NCI-H2107 treated with DMSO at 0.1 percent for 48 hours (cell line): Measurements from ENCODE around the gene MPDU1.

Source experiments
- DNase-seq: peaks from one replicate; lab custom pipeline; 2025; ENCODE audit not compliant: unreplicated experiment; lab: John Stamatoyannopoulos, UW

The MPDU1 gene

DNA sequence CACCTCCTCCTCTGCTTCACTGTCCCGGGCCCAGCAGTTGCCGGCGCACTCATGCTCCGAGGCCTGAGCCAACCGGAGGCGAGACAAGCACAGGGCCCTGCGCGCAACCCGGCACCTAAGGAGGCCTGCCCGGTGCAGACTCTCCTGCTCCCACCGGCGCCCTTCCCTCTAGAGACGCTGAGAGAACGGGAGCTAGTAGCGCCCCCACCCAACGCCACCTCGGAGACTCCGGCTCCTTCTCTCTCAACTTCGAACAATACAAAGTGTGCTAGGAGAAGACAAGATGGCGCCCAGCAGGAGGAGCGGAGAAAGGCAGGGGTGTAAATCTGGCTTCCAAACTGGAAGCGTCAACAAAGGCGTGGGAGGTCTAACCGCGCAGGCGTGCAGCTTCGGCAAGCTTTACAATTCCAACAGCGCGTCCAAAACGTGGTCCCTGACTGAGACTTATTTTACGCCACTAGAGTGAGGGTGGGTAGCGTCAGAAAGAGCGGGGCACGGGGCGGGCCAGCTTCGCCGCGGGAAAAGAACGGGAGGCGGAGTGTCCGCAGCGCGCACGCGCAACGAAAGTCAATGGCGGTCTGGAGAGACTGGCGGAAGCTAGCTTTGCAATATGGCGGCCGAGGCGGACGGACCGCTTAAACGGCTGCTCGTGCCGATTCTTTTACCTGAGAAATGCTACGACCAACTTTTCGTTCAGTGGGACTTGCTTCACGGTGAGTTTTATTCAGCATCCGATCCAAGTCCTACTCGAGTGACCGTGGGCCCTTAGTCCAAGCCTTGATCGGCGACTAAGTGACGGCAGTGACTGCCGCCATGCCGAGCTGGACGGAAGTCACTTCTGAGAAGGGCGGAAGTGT is at the start of gene MPDU1:
MPDU1 (plus strand) TSS at position 600 of the 857 bp plus-strand sequence; CDS start at position 611, 11 bp downstream.
- peak; percentile 72 for DNase-seq

DNA sequence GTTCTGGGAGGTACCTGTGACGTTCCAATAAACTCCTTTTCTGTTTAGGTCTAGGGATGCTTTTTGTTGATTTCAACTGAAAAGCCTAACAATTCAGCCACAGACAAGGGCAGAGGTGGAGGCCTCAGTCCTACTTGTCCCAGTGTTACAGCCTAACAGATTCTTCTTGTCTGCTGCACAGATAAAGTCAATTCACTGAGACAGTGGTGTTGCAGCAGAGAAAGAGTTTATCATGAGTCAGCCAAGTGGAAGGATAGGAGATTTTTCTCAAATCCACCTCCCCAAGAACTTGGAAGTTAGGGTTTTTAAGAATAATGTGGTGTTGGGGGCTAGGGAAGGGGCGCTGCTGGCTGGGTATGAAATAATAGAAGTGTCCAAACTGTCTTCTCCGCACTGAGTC is 45.6 kb upstream of the MPDU1 start:
- no peak for DNase-seq

DNA sequence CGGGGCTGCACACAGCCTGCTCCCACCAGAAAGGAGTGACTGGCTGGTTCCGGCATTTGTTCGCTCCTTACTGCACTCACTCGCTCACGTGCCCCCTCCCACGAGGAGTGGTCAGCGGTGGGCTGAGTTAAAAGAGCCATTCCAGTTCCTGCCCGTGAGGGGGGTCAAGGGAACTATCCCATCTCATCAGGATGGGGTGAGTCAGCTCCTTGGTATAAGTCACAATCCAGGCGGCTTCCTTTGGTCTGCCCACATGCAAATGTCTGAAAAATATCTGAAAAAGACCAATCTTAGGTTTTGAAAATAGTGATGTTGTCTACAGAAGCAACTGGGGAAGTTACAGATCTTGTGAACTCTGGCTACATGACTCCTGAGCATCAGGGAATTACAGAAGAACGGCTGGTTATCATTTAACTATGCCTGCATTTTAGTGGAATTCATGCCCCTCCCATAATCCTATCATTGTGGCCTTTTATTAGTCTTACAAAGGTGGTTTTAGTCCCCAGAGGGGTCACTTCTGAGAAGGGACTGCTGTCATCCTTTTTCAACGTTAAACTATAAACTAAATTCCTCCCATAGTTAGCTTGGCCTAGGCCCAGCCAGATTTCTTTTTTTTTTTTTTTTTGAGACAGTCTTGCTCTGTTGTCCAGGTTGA is 44.6 kb upstream of the MPDU1 start:
- no peak for DNase-seq

DNA sequence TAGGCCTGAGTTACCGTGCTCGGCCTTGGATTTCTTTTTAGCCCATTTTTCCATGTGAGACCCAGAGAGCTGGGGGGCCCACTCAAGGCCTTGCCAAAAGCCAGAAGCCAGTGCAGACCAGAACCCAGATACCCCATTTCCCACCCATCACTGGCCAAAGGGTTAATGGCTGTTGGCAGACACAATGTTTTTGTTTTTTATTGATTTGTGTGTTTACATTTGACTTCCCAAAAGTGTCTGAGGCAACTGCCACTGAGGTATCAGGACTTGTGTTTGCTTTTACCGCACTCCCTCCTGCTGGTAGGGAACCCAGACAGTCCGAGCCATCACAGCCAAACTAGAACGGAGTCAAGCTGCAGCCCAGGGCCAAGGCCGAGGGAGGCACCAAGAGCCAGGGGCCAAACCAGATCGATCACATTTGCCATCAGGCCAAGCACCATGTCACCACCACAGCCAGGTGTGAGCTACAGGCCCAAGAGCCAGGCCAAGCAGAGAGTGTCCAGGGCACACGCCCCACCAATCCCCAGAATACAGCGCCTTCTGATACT is 42.5 kb upstream of the MPDU1 start:
- no peak for DNase-seq

DNA sequence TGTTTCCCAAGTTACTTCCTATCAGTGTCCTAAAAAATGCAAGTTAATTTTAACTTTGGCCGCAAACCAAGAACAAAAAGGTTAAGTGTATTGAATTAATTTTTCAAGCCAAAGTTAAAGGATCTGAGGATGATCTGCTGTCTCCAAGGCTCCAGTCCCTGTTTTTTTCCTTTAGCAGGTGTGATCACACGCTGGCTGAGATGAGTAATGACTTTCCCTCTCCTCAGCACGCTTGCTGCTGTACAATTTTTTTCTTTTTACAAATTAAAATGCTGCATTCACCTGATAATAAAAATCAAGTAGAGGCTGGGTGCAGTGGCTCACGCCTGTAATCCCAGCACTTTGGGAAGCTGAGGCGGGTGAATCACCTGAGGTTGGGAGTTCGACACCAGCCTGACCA is 38.7 kb upstream of the MPDU1 start:
- DNase-seq, result no peak

DNA sequence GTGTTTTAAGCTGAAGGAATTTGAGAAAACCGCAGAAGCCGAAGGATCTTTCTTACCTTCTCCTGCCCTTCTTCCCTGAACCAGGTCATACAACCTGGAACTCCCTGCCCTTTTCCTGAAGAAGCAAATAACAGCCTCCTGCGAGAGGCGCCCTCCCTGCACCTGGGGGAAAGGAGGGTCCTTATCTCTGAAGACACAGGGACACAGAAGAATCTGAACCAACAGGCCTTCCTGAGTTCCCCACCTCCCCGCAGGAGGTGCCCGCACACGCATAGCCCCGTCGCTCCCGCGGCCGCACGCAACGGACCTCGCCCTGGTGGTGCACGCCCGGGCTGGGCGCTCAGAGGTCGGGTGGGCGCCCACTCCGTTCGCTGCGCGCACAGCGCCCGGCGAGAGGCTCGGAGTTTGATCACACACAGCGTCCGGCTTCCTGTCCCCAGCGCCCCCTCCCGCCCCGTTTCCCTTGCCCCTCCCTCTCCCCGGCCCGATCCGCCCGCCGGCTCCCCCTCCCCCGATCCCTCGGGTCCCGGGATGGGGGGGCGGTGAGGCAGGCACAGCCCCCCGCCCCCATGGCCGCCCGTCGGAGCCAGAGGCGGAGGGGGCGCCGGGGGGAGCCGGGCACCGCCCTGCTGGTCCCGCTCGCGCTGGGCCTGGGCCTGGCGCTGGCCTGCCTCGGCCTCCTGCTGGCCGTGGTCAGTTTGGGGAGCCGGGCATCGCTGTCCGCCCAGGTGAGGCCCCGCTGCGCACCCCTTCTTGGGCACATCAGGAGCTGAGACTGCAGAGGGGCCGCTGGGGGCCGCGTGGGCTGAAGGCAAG is 34.9 kb upstream of the MPDU1 start, which contains the start of gene TNFSF12:
TNFSF12 (plus strand) TSS at position 474 of the 816 bp plus-strand sequence; CDS start at position 570, 96 bp downstream.
- DNase-seq, result no peak

DNA sequence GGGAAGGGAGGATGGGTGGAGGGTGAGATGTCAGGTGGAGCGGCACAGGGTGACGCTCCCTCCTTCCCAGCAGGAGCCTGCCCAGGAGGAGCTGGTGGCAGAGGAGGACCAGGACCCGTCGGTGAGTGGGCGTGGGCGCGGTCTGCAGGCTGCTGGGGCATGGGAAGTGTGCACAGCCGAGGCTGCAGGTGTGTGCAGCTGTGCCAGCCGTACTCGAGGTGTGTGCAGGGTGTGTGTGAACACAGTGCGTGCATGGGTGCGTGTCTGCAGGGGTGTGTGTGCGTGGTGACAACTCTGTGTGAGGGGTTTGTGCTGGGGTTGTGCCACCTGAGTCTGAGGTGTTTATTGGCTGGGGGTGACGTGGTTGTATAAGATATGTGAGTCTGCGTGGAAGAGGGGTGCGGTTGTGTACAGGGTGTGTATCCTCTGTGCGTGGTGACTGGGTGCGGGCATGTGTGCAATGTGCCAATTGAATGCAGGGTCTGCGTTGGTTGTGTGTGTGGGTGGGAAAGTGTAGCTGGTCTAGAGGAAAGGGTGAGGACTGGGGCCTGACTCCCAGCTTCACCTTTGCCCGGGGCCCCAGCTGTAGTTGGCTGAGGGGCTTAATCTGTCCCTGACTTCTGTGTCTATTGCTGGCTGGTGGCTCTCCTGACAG is 34.1 kb upstream of the MPDU1 start:
- no peak for DNase-seq

DNA sequence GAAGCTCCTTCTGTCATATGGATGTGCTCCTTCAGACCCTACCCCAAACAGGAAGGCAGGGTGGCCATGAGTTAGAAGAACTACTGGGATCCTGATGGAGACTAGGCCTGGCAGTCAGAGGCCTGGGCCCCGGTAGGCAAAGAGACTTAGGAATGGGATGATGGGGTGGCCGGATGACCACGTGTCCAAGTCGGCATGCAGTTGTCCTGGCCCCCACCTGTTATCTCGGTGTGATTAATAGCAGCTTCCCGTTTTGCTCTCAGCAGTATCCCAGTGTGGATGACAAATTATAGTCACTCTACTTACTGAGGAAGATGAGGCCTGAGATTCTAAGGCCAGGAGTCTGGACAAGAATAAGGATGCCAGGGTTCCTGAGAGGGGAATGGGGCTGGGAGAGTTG is 33.3 kb upstream of the MPDU1 start:
- DNase-seq, result no peak

DNA sequence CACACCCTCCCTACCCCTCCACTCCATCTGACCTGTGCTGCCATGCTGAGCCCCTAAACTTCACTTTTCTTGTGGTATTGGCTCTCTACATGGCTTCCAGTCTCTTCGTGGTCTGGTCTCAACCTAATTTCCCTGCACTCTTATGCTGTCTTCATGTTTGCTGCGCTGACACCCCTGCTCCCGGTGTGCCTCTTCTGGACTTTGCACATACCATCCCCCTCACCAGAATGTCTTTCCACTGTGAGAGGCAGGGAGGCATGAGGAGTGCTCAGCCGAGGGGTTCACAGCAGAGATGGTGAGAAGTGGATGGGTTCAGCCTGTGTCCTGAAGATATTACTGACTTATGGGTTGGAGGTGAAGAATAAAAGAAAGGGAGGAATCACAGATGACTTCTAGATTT is 32.3 kb upstream of the MPDU1 start:
- no peak for DNase-seq

DNA sequence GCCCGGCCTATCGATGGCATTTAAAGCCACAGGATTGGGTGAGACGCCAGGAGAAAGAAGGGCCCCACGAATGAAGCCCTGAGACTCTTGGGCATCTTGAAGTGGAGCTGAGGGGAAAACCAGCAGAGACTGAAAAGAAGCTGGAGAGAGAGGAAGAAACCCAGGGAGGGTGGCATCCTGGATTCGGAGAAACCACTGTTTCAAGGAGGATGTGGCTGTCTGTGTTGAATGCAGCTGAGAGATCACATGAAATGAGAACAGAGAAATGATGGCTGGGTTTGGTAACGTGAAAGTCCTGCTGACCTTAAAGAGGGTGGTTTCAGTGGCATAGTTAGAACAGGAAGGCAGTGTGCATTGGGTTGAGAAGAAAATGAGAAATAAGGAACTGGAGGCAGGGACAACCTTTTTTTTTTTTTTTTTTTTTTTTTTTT is 31.0 kb upstream of the MPDU1 start:
- no peak for DNase-seq

DNA sequence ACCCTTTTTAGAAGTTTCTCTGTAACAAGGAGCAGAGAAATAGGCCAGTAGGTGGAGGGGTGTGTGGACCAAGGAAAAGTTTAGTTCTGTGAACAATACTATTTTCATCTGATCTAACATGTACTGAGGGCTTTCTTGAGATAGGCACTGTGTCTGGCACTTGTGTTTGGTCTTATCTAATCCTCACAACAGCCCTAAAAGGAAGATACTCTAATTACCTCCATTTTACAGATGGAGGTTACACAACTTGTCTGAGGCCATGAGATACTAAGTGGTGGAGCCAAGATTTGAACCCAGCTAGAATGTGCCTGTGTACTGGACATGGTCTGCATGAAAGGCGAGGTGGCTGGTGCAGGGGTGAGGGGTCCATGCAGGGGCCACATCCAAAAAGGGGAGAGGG is 30.3 kb upstream of the MPDU1 start:
- no peak for DNase-seq

DNA sequence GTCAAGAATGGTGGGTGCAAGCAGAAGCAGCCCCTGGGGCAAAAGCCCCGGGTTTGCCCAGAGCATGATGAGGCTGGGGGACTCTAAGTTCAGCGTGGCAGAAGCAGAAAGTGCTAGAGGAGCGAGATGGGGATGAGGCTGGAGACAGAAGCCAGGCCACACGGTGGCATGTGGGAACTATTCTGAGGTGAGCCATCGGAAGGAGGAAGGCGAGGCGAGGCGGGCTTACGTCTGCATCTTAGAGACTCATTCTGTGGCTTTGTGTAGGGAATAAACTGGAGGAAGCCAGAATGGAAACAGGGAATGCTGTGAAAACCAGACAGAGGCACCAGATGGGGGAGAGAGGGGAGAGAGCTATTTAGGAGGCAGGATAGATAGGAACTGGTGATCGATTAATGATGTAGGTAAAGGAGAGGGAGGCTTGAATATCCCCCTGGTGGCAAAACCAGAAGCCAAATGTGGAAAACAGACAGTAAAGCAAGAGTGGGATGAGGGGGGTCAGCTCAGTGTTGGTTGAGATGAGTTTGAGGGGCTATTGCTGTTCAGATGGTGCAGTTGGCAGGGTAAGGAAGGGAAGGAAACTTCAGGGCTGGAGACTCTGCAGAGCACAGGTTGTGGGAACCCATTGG is 28.2 kb upstream of the MPDU1 start:
- DNase-seq, result no peak

DNA sequence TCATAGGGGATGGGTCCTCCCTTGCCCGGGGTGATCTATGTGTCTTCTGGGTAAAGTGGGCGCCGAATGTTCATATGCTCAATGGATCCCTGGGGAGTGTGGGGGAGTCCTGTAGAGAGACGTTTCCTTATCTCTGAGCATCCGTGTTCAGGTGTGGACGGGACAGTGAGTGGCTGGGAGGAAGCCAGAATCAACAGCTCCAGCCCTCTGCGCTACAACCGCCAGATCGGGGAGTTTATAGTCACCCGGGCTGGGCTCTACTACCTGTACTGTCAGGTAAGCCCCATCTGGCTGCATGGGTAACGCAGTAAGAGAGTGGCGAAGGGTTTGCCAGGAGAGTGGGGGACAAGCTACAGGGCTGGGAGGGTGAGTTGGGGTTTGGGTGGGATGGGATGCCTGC is 27.0 kb upstream of the MPDU1 start:
- DNase-seq, result no peak

DNA sequence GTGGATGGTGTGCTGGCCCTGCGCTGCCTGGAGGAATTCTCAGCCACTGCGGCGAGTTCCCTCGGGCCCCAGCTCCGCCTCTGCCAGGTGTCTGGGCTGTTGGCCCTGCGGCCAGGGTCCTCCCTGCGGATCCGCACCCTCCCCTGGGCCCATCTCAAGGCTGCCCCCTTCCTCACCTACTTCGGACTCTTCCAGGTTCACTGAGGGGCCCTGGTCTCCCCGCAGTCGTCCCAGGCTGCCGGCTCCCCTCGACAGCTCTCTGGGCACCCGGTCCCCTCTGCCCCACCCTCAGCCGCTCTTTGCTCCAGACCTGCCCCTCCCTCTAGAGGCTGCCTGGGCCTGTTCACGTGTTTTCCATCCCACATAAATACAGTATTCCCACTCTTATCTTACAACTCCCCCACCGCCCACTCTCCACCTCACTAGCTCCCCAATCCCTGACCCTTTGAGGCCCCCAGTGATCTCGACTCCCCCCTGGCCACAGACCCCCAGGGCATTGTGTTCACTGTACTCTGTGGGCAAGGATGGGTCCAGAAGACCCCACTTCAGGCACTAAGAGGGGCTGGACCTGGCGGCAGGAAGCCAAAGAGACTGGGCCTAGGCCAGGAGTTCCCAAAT is 26.4 kb upstream of the MPDU1 start:
- no peak for DNase-seq

DNA sequence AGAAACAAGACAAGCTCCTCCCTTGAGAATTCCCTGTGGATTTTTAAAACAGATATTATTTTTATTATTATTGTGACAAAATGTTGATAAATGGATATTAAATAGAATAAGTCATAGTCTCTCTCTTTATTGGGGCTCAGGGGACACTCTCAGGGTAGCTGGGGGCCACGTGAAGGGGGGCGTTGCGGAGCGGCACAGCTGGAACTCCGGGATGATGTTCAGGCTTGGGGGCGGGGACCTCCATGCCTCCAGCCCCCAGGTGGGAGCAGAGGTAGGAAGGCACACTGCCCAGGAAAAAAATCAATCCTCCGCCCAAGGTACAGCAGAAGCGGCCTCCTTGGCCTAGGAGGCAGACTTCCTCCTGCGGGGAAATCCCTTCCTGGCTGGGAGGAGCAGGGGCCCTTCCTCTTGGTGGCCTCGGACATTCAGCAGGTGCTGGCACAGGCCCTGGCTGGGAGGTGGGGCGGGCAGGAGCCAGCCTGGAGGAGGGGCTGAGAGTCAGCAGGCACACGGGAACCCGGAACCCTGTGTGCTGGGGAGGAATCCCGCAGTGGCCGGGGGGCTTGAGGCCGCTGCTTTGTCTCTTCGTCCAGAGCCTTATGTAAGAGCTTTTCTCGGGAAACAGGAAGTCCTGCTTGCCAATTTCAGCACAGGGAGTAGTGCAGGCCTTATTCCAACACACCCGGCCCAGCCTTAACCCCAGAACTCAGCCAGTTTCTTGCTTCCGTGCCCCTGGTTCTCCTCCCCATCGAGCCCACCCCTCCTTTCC is 25.7 kb upstream of the MPDU1 start:
- no peak for DNase-seq

DNA sequence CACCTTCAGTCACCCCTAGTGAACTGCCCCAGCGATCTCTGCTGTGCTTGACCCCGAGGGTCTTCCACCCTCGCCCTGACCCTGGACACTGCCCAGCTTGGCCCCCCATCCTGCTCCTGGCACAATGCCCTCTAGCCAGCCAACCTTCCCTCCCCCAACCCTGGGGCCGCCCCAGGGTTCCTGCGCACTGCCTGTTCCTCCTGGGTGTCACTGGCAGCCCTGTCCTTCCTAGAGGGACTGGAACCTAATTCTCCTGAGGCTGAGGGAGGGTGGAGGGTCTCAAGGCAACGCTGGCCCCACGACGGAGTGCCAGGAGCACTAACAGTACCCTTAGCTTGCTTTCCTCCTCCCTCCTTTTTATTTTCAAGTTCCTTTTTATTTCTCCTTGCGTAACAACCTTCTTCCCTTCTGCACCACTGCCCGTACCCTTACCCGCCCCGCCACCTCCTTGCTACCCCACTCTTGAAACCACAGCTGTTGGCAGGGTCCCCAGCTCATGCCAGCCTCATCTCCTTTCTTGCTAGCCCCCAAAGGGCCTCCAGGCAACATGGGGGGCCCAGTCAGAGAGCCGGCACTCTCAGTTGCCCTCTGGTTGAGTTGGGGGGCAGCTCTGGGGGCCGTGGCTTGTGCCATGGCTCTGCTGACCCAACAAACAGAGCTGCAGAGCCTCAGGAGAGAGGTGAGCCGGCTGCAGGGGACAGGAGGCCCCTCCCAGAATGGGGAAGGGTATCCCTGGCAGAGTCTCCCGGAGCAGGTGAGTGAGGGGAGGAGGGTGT is 24.9 kb upstream of the MPDU1 start, which contains the start of gene TNFSF13:
TNFSF13 (plus strand) TSS at position 207 of the 776 bp plus-strand sequence; CDS start at position 497, 290 bp downstream.
- DNase-seq, result no peak

DNA sequence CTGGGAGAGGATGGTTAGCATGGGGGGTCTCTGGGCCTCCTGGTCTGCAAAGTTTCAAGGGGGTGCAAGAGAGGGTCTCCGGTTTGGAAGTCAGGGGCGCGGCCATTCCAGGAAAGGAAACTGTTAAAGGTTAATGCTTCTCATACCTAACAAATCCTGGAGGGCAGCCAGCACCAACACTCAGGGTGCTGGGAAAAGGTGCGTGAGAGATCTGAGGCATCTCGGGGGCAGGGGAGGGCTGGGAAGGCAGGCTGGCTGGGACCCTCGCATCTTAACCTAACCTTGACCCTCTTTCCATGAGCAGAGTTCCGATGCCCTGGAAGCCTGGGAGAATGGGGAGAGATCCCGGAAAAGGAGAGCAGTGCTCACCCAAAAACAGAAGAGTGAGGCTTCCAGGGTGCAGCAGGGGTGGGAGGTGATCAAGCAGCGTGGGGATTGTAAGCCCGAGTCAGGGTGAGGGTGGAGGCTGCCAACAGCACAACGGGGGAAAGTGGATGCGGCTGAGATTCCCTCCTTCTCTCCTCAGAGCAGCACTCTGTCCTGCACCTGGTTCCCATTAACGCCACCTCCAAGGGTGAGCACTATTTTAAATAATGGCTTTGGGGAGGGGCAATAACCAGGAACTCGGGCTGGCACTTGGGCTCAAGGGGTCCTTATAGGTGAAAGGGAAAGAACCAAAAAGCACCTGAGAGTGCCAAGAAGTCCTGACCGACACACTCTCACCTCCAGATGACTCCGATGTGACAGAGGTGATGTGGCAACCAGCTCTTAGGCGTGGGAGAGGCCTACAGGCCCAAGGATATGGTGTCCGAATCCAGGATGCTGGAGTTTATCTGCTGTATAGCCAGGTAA is 24.1 kb upstream of the MPDU1 start:
- no peak for DNase-seq
